GM19372 (cell line): ENCODE results near the gene USF2.

Source experiments
- ATAC-seq: cut with Tn5 transposase; IDR thresholded peaks from one replicate; pipeline ENCODE4 v1.9.1; 2021; ENCODE audit warnings: mild to moderate bottlenecking, low read depth, moderate library complexity; ENCODE audit not compliant: unreplicated experiment

The USF2 gene

DNA sequence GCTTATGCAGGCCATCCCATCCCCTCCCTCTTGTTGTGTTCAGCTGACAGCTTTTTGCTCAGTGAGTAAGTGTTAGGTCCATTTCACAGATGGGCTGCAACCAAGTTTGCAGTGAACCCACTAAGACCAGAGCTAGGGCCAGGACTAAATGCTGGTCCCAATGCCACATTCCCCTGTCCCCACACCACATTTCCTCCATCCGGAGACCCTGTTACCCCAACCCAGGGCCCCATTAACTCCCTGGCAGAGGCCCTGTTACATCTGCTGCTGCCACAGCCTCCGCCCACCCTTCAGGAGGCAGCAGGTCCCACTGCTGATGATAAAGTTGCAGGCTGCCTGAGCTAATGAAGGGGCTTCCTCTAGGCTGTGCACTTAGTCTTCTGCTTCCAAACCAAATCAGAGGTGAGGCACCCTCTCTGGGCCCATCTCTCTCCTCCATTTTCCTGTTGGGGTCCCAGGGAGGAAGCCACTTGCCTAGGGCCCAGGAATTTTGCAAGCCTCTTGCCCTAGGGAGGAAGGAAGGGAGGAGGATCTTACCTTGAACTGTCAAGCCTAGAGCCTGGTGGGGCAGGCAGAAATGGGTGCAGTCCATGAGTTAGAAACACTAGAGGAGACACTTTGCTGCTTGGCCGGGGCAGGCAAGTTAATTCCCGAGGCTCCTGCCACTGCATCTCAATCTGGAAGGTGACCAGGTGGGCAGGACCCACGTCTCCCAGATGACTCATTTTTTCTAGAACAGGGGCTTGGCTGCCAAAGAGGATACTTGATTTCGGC is 3.4 kb upstream of the USF2 start:
- ATAC-seq: no peak

- ATAC-seq: no peak
Observed at GRCh38 chr19:35265900-35266519, 2.8 kb upstream of the USF2 start.

DNA sequence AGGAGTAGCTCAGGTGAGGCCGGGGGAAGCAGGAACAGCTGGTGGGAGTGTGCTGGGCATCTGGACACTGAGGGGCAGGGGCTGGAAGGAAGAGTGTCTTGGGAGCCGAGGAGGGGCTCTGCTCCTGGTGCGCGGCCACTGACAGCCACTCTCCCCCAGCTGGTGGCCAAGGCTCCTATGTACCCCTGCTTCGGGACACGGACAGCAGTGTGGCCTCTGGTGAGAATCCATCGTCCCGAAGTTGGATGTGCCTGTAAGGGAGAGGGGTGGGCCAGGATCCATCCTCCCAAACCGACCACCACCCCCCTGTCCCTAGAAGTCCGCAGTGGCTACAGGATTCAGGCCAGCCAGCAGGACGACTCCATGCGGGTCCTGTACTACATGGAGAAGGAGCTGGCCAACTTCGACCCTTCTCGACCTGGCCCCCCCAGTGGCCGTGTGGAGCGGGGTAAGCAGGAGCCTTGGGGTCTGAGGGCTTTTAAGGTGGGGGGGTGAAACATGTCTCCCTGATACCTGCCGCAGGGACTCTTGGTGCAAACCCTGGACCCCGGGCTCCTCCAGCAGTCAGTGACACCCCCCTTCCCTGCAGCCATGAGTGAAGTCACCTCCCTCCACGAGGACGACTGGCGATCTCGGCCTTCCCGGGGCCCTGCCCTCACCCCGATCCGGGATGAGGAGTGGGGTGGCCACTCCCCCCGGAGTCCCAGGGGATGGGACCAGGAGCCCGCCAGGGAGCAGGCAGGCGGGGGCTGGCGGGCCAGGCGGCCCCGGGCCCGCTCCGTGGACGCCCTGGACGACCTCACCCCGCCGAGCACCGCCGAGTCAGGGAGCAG is 2.0 kb upstream of the USF2 start:
- no peak for ATAC-seq

- no peak for ATAC-seq
Observed at GRCh38 chr19:35267353-35267817, 1.4 kb upstream of the USF2 start.

DNA sequence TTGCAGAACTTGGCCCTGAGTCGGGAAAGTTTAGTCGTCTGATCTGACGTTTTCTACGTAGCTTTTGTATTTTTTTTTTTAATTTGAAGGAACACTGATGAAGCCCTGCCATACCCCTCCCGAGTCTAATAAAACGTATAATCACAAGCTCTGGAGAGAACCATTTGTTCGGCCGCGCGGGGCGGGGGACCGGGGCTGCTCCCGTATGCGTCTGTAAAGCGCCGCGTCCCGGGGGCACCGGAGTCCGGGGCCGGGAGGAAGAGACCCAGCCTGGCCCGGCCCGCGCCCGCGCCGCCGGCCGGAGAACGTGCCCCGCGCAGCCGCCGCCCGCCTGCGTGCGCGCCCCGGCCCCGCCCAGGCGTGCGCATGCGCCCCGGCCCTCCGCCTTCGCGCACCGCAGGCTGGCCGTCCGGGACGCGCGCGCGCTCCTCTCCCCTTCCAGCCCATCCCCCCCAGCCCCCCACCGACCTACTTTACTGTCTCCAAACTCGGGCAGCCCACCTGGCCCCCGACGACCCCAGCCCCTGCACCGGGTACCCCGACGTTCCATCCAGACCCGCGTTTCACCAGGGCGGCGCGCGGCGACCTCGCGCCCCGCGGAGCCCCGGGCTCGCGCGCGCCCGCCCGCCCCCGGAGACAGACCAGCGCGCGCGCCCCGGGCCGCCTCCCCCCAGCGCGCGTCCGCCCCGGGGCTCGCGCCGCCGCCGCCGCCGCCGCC is 785 bp upstream of the USF2 start:
- ATAC-seq: peak; percentile 44

- peak; percentile 57 for ATAC-seq
Observed at GRCh38 chr19:35269438-35270117, 816 bp downstream of the USF2 start.

GRCh38 chr19:35270381-35270811 is 1.6 kb downstream of the USF2 start:
- no peak for ATAC-seq

GRCh38 chr19:35271546-35271945 is 2.8 kb downstream of the USF2 start:
- ATAC-seq: no peak

DNA sequence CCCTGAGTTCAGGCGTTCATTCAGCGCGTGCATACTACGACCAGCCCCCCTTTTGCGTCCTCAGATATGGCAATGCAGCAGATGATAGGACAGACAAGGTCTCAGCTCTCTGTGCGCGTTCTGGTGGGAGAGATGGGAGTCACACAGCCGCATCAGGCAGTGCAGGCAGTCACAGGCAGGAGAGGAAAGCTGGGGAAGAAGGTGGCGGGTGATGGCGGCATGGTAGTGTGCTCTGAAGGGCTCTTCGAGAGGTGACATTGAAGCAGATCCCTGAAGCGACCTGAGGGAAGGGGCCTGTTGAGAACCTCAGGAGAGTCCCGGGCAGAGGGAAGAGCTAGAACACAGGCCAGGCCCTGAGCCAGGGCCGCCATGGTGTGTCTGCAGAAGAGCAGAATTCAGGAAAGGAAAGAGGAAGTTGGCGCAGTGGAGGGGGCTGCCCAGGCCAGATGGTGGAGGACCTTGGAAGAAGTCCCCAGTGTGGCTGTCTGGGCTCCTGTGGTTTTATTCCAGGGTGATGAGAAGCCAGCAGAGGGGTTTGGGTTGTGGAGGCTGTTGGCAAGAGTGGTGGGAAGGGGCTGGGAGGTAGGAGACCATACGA is 3.5 kb downstream of the USF2 start:
- ATAC-seq: no peak

DNA sequence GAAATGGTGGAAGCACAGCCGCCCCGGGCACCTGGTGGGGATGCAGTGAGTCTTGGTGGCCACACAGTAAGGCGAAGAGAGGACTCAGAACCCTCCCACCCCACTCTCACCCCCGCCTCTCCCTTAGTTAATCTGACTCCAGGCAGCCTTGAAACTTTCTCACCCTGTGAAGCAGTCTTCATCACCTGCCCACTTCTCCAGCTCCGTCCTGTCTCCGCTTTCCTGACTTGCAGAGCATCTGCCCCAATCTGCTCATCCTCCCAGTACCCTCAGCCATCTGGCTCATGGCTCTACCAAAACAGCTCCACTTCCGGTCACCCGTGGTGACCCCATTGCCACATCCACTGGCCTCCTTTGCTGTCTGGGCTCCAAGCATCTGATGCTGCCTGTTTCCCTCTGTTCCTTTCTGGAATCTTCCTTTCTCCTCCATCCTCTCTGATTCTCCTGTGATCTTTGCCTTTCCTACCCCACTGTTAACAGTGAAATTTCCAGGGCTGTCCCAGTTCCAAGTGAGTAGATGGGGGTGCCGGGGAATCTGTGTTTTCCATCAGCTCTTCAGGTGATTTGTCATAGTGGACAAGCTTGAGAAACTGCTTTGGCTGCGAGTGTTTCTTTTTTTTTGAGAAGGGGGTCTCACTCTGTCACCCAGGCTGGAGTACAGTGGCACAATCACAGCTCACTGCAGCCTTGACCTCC is 4.3 kb downstream of the USF2 start:
- no peak for ATAC-seq

GRCh38 chr19:35273686-35274259 is 5.0 kb downstream of the USF2 start:
- no peak for ATAC-seq

DNA sequence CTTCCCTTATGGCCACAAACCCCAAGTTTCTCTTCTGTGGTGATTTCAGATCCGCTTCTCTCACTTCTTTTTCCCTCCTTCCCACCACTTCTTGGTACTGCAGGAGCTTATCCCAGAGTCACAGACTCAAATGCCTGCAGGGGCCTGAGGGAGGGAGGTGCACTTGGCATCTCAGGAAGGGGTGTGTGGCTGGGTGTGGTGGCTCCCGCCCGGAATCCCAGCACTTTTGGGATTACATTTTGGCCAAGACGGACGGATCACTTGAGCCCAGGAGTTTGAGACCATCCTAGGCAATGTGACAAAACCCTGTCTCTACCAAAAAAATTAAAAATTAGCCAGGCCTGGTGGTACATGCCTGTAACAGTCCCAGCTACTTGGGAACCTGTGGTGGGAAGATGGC is 5.6 kb downstream of the USF2 start:
- ATAC-seq: no peak

DNA sequence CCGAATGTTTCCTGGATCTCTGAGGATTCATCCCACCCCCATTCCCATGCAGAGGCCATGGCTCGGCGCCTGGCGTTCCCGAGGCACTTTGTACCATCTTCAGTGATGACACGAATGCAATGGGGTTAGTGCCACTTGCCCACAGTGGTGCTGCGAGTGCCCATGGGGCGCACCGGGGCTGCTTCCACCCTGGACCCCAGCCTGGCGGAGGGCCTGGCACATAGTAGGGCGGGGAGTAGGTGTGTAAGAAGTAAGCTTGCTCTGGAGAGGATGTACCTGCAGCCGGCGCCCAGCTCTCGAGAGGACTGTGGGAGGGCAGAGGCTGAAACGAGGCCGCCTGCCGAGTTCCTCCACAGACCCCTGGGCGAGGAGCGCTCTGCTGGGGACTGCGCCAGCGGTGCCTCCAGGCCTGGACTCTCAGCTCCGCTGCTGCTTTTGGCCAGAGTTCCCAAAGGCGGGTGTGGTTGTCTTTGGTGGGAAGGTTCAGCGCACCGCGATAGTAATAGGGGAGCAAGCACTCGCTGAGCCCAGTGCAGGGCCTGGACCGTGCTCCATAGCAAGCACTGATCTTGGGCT is 8.0 kb downstream of the USF2 start:
- no peak for ATAC-seq

DNA sequence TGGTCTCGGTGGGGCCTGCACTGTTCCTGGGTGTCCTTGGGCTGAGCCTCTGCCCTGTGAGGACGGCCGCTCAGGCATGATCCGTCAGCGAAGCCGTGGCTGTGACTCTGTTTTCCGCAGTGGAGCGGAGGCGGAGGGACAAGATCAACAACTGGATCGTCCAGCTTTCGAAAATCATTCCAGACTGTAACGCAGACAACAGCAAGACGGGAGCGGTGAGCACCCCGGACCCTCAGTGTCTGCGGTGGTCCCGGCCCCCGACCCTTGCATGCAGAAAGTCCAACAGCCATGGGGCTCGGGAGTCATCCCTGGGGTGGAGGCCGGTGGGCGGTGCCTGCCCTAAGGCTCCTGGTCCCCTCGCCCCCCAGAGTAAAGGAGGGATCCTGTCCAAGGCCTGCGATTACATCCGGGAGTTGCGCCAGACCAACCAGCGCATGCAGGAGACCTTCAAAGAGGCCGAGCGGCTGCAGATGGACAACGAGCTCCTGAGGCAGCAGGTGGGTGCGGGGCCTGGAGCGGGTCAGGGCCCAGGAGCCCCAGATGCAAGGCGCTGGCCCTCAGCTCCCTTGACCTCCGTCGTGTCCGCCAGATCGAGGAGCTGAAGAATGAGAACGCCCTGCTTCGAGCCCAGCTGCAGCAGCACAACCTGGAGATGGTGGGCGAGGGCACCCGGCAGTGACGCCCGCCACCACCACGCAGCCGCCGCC is 10.0 kb downstream of the USF2 start:
- no peak for ATAC-seq

- no peak for ATAC-seq
Observed at GRCh38 chr19:35279374-35279773, 10.6 kb downstream of the USF2 start.

GRCh38 chr19:35279985-35280821 is 11.4 kb downstream of the USF2 start:
- ATAC-seq: no peak

DNA sequence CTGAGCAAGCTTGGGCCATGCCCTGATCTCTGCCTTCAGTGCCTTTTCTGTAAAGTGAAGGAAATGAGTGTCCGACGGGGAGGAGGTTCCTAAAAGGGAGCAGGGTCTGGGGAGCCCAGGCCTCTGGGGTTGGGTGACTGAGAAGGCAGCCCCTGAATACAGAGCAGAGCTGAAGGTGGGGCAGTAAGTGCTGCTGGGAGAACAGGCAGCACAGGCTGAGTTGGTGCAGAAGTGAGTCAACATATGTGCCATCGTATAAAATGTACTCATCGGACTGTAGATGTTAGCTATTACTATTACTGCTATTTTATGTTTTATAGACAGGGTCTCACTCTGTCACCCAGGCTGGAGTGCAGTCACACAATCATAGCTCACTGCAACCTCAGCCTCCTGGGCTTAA is 12.5 kb downstream of the USF2 start:
- ATAC-seq: no peak
